Muscle layer of duodenum (tissue), 2 donors: ENCODE data around the gene DDX4.
"Not testable (repeated sequence)": the region's sequence is repeated elsewhere in the genome, so short reads cannot be mapped to it uniquely, and the experiment has no call there.

Experiments used
- H3K27ac ChIP-seq: one replicate; pipeline ENCODE4 v1.7.0; 2013; ENCODE audit warnings: mild to moderate bottlenecking, low read length
- H3K27me3 ChIP-seq: one replicate; pipeline ENCODE4 v1.7.0; 2013; ENCODE audit warnings: low read depth, mild to moderate bottlenecking, control low read depth, low read length
- H3K36me3 ChIP-seq, 2 donors: one replicate each; pipeline ENCODE4 v1.7.0; 2013; ENCODE audit warnings: low read length in 2 of 2, control low read depth in 1 of 2, mild to moderate bottlenecking in 1 of 2; ENCODE audit not compliant: insufficient read depth in 2 of 2, control insufficient read depth in 1 of 2
- H3K4me1 ChIP-seq, 2 donors: one replicate each; pipeline ENCODE4 v1.7.0; 2013; ENCODE audit warnings: low read length in 2 of 2, mild to moderate bottlenecking in 2 of 2, control low read depth in 1 of 2, moderate library complexity in 1 of 2; ENCODE audit not compliant: insufficient read depth in 2 of 2, control insufficient read depth in 1 of 2
- H3K4me3 ChIP-seq, 2 donors: one replicate each; pipeline ENCODE4 v1.7.0; 2013; ENCODE audit warnings: low read length in 2 of 2, low read depth in 1 of 2, mild to moderate bottlenecking in 1 of 2
- H3K9me3 ChIP-seq, 2 donors: one replicate each; pipeline ENCODE4 v1.7.0; 2013; ENCODE audit warnings: low read length in 2 of 2, control low read depth in 1 of 2, mild to moderate bottlenecking in 1 of 2; ENCODE audit not compliant: control insufficient read depth in 1 of 2
- donor health status: healthy.

DDX4 gene

GRCh38 chr5:55737793-55738192 is at the start of gene DDX4:
TSS of gene DDX4 (plus strand) at chr5:55738061. CDS start at chr5:55738964, 903 bp downstream.
- Histone ChIP-seq H3K4me3 (no peak within 1 kb of the TSS), H3K36me3 (no peaks in the 10 kb centered on the region), H3K27me3 (no peaks in the 10 kb centered on the region), H3K27ac (no peak within 1 kb of the TSS), H3K9me3 (peaks cover 0 to 2% of the 10 kb centered on the region in 2 donors), H3K4me1 (no peaks in the 10 kb centered on the region)

GRCh38 chr5:55691265-55692105 is 46.4 kb upstream of the DDX4 start:
- H3K27me3 ChIP-seq = no peaks in the 10 kb centered on the region
- no peaks in the 10 kb centered on the region for H3K9me3 ChIP-seq
- peak overlapping the region; percentile 12 to 28 for H3K4me3 ChIP-seq
- no peak overlapping the region for H3K27ac ChIP-seq
- no peaks in the 10 kb centered on the region for H3K36me3 ChIP-seq
- H3K4me1 ChIP-seq = peaks cover 10 to 20% of the 10 kb centered on the region in 2 donors

GRCh38 chr5:55692106-55692417 is 45.8 kb upstream of the DDX4 start:
- Histone ChIP-seq H3K36me3 (no peaks in the 10 kb centered on the region), H3K4me3 (no peak overlapping the region), H3K27me3 (no peaks in the 10 kb centered on the region), H3K27ac (no peak overlapping the region), H3K9me3 (no peaks in the 10 kb centered on the region), H3K4me1 (peaks cover 10 to 20% of the 10 kb centered on the region in 2 donors)

GRCh38 chr5:55692509-55692908 is 45.4 kb upstream of the DDX4 start:
- Histone ChIP-seq H3K27me3 (no peaks in the 10 kb centered on the region), H3K9me3 (no peaks in the 10 kb centered on the region), H3K36me3 (no peaks in the 10 kb centered on the region), H3K4me3 (no peak overlapping the region), H3K27ac (no peak overlapping the region), H3K4me1 (peaks cover 10 to 20% of the 10 kb centered on the region in 2 donors)

GRCh38 chr5:55694152-55694830 is 43.6 kb upstream of the DDX4 start:
- Histone ChIP-seq H3K4me1 (peaks cover 10 to 20% of the 10 kb centered on the region in 2 donors), H3K27ac (no peak overlapping the region), H3K4me3 (no peak overlapping the region), H3K27me3 (no peaks in the 10 kb centered on the region), H3K9me3 (no peaks in the 10 kb centered on the region), H3K36me3 (no peaks in the 10 kb centered on the region)

GRCh38 chr5:55696704-55697103 is 41.2 kb upstream of the DDX4 start:
- H3K4me3 ChIP-seq, H3K27ac ChIP-seq, H3K27me3 ChIP-seq: not testable (repeated sequence)

GRCh38 chr5:55699041-55699688 is 38.7 kb upstream of the DDX4 start:
- Histone ChIP-seq H3K27ac (no peak overlapping the region), H3K9me3 (no peaks in the 10 kb centered on the region), H3K36me3 (no peaks in the 10 kb centered on the region), H3K4me1 (no peaks in the 10 kb centered on the region), H3K4me3 (no peak overlapping the region), H3K27me3 (no peaks in the 10 kb centered on the region)

More at GRCh38 chr5:55696704-55697103, 41.2 kb upstream of the DDX4 start:
- not testable (repeated sequence) for H3K9me3 ChIP-seq, H3K36me3 ChIP-seq, H3K4me1 ChIP-seq

GRCh38 chr5:55700745-55701144 is 37.1 kb upstream of the DDX4 start:
- no peak overlapping the region for H3K4me3 ChIP-seq
- H3K9me3 ChIP-seq = no peaks in the 10 kb centered on the region
- no peak overlapping the region for H3K27ac ChIP-seq
- no peaks in the 10 kb centered on the region for H3K27me3 ChIP-seq
- no peaks in the 10 kb centered on the region for H3K4me1 ChIP-seq
- H3K36me3 ChIP-seq = no peaks in the 10 kb centered on the region

GRCh38 chr5:55701462-55702103 is 36.3 kb upstream of the DDX4 start:
- no peaks in the 10 kb centered on the region for H3K27me3 ChIP-seq
- H3K36me3 ChIP-seq = no peaks in the 10 kb centered on the region
- H3K9me3 ChIP-seq = no peaks in the 10 kb centered on the region
- H3K4me1 ChIP-seq = no peaks in the 10 kb centered on the region
- no peak overlapping the region for H3K27ac ChIP-seq
- H3K4me3 ChIP-seq = no peak overlapping the region

- Histone ChIP-seq H3K4me3 (no peak overlapping the region), H3K27ac (no peak overlapping the region), H3K27me3 (no peaks in the 10 kb centered on the region), H3K36me3 (no peaks in the 10 kb centered on the region), H3K4me1 (no peaks in the 10 kb centered on the region), H3K9me3 (no peaks in the 10 kb centered on the region)
Observed at GRCh38 chr5:55702598-55703345, 35.1 kb upstream of the DDX4 start.
